ENCODE results near the gene RTF2. TPM values are rescaled to one million over a fixed set of nuclear protein-coding genes. Genes with fewer than 3 reads are reported as not detected.

Gene RTF2
- total RNA-seq, 2 experiments from 2014 or later: 63.6 to 72.7 TPM

- TF ChIP-seq CTCF (conservative IDR thresholded peaks at IDR 0.05; ENCODE audit: low read length): no peak
- no peak for TF ChIP-seq EZH2phosphoT487 (IDR thresholded peaks at IDR 0.05; ENCODE audit: borderline replicate concordance, low read depth, low read length)
- BruUV-seq (replicated peaks): no TSS peak
- Histone ChIP-seq H3K4me2 (ENCODE audit: low read length) (no peak overlapping the region), H3K79me2 (ENCODE audit: insufficient read depth, low read depth, low read length) (no peaks in the 10 kb centered on the region), H3K9me3 (ENCODE audit: low read length) (no peaks in the 10 kb centered on the region), H3K36me3 (ENCODE audit: insufficient read depth, low read length) (no peaks in the 10 kb centered on the region), H3K9me2 (ENCODE audit: insufficient read depth, low read length) (no peaks in the 10 kb centered on the region), H2AFZ (ENCODE audit: low read length) (no peak overlapping the region), H3K4me1 (ENCODE audit: insufficient read depth, low read length, poor library complexity, severe bottlenecking) (no peaks in the 10 kb centered on the region), H3K27ac (ENCODE audit: low read depth, low read length, poor library complexity, severe bottlenecking) (no peak overlapping the region), H3K4me3 (ENCODE audit: low read depth, low read length, poor library complexity, severe bottlenecking) (no peak overlapping the region), H4K20me1 (ENCODE audit: insufficient read depth, low read length) (no peaks in the 10 kb centered on the region)
- ChIA-PET POLR2A (interaction anchor here (0.7 kb wide), 1 partner anchor 81 kb away, joined by 4 read pairs; no protein-coding TSS in a partner anchor), CTCF (ENCODE audit: unreplicated experiment) (no interaction called here)
- DNase-seq (ENCODE audit: low spot score): no peak
- intact Hi-C loops (cut with micrococcal nuclease; ENCODE audit: unreplicated experiment): no loop called here
These were observed 21.2 kb upstream of the RTF2 start for GRCh38 chr20:56447227-56447626.

DNA sequence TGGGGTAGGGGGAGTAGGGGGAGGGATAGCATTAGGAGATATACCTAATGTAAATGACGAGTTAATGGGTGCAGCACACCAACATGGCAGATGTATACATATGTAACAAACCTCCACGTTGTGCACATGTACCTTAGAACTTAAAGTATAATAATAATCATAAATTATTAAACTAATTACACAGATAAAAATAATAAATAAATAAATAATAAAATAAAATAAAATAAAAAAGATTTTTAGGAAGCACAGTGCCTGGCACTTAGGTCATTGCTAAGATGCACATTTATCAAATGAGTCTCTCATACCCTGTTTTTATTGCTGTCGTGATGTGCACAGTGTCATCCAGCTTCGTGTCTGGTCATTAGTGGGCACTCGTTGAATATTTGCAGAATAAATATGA is 19.0 kb upstream of the RTF2 start:
- ChIA-PET CTCF (ENCODE audit: unreplicated experiment) (no interaction called here), POLR2A (no interaction called here)
- intact Hi-C loops (cut with micrococcal nuclease; ENCODE audit: unreplicated experiment): no loop called here
- no peak for TF ChIP-seq EZH2phosphoT487 (IDR thresholded peaks at IDR 0.05; ENCODE audit: borderline replicate concordance, low read depth, low read length)
- no peak for TF ChIP-seq CTCF (conservative IDR thresholded peaks at IDR 0.05; ENCODE audit: low read length)
- BruUV-seq (replicated peaks): no TSS peak
- DNase-seq (ENCODE audit: low spot score): no peak
- Histone ChIP-seq H3K27ac (ENCODE audit: low read depth, low read length, poor library complexity, severe bottlenecking) (no peak overlapping the region), H3K4me2 (ENCODE audit: low read length) (no peak overlapping the region), H3K79me2 (ENCODE audit: insufficient read depth, low read depth, low read length) (no peaks in the 10 kb centered on the region), H3K4me3 (ENCODE audit: low read depth, low read length, poor library complexity, severe bottlenecking) (no peak overlapping the region), H4K20me1 (ENCODE audit: insufficient read depth, low read length) (no peaks in the 10 kb centered on the region), H3K36me3 (ENCODE audit: insufficient read depth, low read length) (no peaks in the 10 kb centered on the region), H3K4me1 (ENCODE audit: insufficient read depth, low read length, poor library complexity, severe bottlenecking) (peaks cover 10% of the 10 kb centered on the region), H3K9me3 (ENCODE audit: low read length) (no peaks in the 10 kb centered on the region), H3K9me2 (ENCODE audit: insufficient read depth, low read length) (no peaks in the 10 kb centered on the region), H2AFZ (ENCODE audit: low read length) (no peak overlapping the region)

- no peak for DNase-seq (ENCODE audit: low spot score)
- ChIA-PET CTCF (ENCODE audit: unreplicated experiment) (no interaction called here), POLR2A (no interaction called here)
- Histone ChIP-seq H3K9me3 (ENCODE audit: low read length) (no peaks in the 10 kb centered on the region), H3K79me2 (ENCODE audit: insufficient read depth, low read depth, low read length) (no peaks in the 10 kb centered on the region), H2AFZ (ENCODE audit: low read length) (no peak overlapping the region), H4K20me1 (ENCODE audit: insufficient read depth, low read length) (no peaks in the 10 kb centered on the region), H3K4me3 (ENCODE audit: low read depth, low read length, poor library complexity, severe bottlenecking) (no peak overlapping the region), H3K27ac (ENCODE audit: low read depth, low read length, poor library complexity, severe bottlenecking) (no peak overlapping the region), H3K4me1 (ENCODE audit: insufficient read depth, low read length, poor library complexity, severe bottlenecking) (peaks cover 10% of the 10 kb centered on the region), H3K4me2 (ENCODE audit: low read length) (no peak overlapping the region), H3K36me3 (ENCODE audit: insufficient read depth, low read length) (no peaks in the 10 kb centered on the region), H3K9me2 (ENCODE audit: insufficient read depth, low read length) (no peaks in the 10 kb centered on the region)
- intact Hi-C loops (cut with micrococcal nuclease; ENCODE audit: unreplicated experiment): no loop called here
- TF ChIP-seq EZH2phosphoT487 (IDR thresholded peaks at IDR 0.05; ENCODE audit: borderline replicate concordance, low read depth, low read length) (no peak), CTCF (conservative IDR thresholded peaks at IDR 0.05; ENCODE audit: low read length) (no peak)
- BruUV-seq (replicated peaks): no TSS peak
These were observed 17.2 kb upstream of the RTF2 start for GRCh38 chr20:56451056-56451765.

Data from OCI-LY7 (cell line).